ENCODE results near the gene MYL6.

The MYL6 gene

GRCh38 chr12:56189099-56189917 lies 31.1 kb downstream of the MYL6 start, which contains the start of gene SMARCC2 (continued):
- TF ChIP-seq, protein P1, sequence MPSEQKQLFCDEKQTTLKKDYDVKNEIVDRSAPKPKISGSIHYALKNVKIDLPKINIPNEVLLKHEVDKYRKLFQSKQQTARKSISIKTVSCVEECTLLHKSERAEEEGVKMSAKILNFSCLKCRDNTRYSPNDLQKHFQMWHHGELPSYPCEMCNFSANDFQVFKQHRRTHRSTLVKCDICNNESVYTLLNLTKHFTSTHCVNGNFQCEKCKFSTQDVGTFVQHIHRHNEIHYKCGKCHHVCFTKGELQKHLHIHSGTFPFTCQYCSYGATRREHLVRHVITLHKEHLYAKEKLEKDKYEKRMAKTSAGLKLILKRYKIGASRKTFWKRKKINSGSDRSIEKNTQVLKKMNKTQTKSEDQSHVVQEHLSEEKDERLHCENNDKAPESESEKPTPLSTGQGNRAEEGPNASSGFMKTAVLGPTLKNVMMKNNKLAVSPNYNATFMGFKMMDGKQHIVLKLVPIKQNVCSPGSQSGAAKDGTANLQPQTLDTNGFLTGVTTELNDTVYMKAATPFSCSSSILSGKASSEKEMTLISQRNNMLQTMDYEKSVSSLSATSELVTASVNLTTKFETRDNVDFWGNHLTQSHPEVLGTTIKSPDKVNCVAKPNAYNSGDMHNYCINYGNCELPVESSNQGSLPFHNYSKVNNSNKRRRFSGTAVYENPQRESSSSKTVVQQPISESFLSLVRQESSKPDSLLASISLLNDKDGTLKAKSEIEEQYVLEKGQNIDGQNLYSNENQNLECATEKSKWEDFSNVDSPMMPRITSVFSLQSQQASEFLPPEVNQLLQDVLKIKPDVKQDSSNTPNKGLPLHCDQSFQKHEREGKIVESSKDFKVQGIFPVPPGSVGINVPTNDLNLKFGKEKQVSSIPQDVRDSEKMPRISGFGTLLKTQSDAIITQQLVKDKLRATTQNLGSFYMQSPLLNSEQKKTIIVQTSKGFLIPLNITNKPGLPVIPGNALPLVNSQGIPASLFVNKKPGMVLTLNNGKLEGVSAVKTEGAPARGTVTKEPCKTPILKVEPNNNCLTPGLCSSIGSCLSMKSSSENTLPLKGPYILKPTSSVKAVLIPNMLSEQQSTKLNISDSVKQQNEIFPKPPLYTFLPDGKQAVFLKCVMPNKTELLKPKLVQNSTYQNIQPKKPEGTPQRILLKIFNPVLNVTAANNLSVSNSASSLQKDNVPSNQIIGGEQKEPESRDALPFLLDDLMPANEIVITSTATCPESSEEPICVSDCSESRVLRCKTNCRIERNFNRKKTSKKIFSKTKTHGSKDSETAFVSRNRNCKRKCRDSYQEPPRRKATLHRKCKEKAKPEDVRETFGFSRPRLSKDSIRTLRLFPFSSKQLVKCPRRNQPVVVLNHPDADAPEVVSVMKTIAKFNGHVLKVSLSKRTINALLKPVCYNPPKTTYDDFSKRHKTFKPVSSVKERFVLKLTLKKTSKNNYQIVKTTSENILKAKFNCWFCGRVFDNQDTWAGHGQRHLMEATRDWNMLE (tag by site-specific recombination; conservative IDR thresholded peaks at IDR 0.05; ENCODE audit: low read depth): no peak
- TF ChIP-seq MZF1 (tag by site-specific recombination; IDR thresholded peaks at IDR 0.05; ENCODE audit: borderline replicate concordance) (no peak), ZNF280C (tag by site-specific recombination; IDR thresholded peaks at IDR 0.05) (no peak), HOXD13 (CRISPR knock-in tag; IDR thresholded peaks at IDR 0.05; ENCODE audit: borderline replicate concordance) (no peak), HOXC10 (CRISPR knock-in tag; IDR thresholded peaks at IDR 0.05) (no peak), GLIS1 (tag by site-specific recombination; IDR thresholded peaks at IDR 0.05) (peak; percentile 44; the same call in 1 of the 2 replicates), ZNF266 (tag by site-specific recombination; IDR thresholded peaks at IDR 0.05; ENCODE audit: low read depth) (no peak), GFI1B (tag by site-specific recombination; IDR thresholded peaks at IDR 0.05) (no peak), ZNF184 (tag by site-specific recombination; IDR thresholded peaks at IDR 0.05) (peak; percentile 30; the same call in 1 of the 2 replicates), ZFP37 (tag by site-specific recombination; IDR thresholded peaks at IDR 0.05) (no peak), ZNF324 (tag by site-specific recombination; IDR thresholded peaks at IDR 0.05) (no peak), ZNF10 (tag by site-specific recombination; IDR thresholded peaks at IDR 0.05) (no peak), ZNF366 (tag by site-specific recombination; conservative IDR thresholded peaks at IDR 0.05) (no peak), ZNF404 (tag by site-specific recombination; IDR thresholded peaks at IDR 0.05) (no peak), ZNF26 (tag by site-specific recombination; IDR thresholded peaks at IDR 0.05) (no peak), ZNF473 (tag by site-specific recombination; IDR thresholded peaks at IDR 0.05) (no peak), ZNF221 (tag by site-specific recombination; IDR thresholded peaks at IDR 0.05; ENCODE audit: borderline replicate concordance) (peak; percentile 29; the same call in 1 of the 2 replicates), ZNF146 (tag by site-specific recombination; IDR thresholded peaks at IDR 0.05) (no peak), ZNF24 (tag by site-specific recombination; IDR thresholded peaks at IDR 0.05) (no peak), ZNF560 (tag by site-specific recombination; IDR thresholded peaks at IDR 0.05; ENCODE audit: borderline replicate concordance) (no peak), GLIS2 (tag by site-specific recombination; IDR thresholded peaks at IDR 0.05) (no peak)
- TF ChIP-seq, protein P2, sequence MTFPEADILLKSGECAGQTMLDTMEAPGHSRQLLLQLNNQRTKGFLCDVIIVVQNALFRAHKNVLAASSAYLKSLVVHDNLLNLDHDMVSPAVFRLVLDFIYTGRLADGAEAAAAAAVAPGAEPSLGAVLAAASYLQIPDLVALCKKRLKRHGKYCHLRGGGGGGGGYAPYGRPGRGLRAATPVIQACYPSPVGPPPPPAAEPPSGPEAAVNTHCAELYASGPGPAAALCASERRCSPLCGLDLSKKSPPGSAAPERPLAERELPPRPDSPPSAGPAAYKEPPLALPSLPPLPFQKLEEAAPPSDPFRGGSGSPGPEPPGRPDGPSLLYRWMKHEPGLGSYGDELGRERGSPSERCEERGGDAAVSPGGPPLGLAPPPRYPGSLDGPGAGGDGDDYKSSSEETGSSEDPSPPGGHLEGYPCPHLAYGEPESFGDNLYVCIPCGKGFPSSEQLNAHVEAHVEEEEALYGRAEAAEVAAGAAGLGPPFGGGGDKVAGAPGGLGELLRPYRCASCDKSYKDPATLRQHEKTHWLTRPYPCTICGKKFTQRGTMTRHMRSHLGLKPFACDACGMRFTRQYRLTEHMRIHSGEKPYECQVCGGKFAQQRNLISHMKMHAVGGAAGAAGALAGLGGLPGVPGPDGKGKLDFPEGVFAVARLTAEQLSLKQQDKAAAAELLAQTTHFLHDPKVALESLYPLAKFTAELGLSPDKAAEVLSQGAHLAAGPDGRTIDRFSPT (tag by site-specific recombination; IDR thresholded peaks at IDR 0.05): no peak
- TF ChIP-seq, protein P3, sequence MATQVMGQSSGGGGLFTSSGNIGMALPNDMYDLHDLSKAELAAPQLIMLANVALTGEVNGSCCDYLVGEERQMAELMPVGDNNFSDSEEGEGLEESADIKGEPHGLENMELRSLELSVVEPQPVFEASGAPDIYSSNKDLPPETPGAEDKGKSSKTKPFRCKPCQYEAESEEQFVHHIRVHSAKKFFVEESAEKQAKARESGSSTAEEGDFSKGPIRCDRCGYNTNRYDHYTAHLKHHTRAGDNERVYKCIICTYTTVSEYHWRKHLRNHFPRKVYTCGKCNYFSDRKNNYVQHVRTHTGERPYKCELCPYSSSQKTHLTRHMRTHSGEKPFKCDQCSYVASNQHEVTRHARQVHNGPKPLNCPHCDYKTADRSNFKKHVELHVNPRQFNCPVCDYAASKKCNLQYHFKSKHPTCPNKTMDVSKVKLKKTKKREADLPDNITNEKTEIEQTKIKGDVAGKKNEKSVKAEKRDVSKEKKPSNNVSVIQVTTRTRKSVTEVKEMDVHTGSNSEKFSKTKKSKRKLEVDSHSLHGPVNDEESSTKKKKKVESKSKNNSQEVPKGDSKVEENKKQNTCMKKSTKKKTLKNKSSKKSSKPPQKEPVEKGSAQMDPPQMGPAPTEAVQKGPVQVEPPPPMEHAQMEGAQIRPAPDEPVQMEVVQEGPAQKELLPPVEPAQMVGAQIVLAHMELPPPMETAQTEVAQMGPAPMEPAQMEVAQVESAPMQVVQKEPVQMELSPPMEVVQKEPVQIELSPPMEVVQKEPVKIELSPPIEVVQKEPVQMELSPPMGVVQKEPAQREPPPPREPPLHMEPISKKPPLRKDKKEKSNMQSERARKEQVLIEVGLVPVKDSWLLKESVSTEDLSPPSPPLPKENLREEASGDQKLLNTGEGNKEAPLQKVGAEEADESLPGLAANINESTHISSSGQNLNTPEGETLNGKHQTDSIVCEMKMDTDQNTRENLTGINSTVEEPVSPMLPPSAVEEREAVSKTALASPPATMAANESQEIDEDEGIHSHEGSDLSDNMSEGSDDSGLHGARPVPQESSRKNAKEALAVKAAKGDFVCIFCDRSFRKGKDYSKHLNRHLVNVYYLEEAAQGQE (tag by site-specific recombination; IDR thresholded peaks at IDR 0.05): no peak
- TF ChIP-seq, protein P4, sequence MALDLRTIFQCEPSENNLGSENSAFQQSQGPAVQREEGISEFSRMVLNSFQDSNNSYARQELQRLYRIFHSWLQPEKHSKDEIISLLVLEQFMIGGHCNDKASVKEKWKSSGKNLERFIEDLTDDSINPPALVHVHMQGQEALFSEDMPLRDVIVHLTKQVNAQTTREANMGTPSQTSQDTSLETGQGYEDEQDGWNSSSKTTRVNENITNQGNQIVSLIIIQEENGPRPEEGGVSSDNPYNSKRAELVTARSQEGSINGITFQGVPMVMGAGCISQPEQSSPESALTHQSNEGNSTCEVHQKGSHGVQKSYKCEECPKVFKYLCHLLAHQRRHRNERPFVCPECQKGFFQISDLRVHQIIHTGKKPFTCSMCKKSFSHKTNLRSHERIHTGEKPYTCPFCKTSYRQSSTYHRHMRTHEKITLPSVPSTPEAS (tag by site-specific recombination; IDR thresholded peaks at IDR 0.05): no peak
